GM19467 (cell line): ENCODE data around the gene ASB18.
"Not testable (repeated sequence)": the region's sequence is repeated elsewhere in the genome, so short reads cannot be mapped to it uniquely, and the experiment has no call there.

Experiments
- ATAC-seq: cut with Tn5 transposase; IDR thresholded peaks from one replicate; pipeline ENCODE4 v1.9.1; 2021; ENCODE audit warnings: mild to moderate bottlenecking, moderate library complexity; ENCODE audit not compliant: unreplicated experiment

Gene ASB18, protein sequence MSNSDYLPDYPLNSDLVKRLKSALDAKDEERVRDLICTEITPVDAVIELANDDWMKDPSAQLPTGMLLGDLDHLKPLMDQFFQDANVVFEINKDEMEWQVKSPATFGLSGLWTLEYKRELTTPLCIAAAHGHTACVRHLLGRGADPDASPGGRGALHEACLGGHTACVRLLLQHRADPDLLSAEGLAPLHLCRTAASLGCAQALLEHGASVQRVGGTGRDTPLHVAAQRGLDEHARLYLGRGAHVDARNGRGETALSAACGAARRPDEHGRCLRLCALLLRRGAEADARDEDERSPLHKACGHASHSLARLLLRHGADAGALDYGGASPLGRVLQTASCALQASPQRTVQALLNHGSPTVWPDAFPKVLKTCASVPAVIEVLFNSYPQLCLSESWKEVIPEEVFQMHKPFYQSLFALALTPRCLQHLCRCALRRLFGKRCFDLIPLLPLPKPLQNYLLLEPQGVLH

DNA sequence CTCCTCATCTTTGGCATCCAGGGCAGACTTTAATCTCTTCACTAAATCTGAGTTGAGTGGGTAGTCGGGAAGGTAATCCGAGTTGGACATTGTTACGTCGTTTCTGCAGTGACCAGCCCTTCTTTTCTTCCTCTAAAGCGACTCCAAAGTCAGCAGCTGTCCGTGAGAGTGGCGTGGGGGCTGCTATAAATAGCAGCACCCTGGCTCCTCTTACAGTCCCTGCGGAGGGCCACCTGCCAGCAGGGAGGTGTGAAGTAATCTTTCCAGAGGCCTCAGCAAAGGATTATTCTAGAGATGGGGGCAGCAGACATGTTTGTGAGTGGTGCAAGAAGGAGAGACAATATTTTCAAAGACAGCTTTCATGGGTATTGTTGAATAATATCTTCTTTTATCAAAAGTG lies at the start of gene ASB18:
TSS of gene ASB18 (minus strand) at position 151 of the 400 bp plus-strand sequence. CDS start at position 90, 61 bp downstream.
- no peak for ATAC-seq

DNA sequence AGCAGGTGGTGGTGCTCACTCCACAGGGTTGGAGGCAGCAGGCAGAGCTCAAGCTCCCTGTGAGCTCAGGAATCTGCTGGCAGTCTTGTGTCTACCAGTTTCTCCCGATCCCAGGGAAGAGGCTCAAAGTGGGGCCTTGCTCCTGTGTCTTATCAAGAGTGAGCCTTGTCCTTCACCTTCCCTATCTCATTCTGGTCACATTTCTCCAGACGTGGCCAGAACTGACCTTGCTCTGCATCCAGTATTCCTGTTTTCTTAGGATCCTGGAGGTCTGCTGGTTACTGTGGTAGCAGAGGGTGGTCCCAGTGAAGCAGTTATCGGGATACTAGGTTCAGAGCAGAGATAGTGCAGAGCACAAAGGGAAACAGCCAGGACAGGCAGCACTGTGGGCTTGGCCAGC lies 47.1 kb upstream of the ASB18 start:
- ATAC-seq, result no peak

DNA sequence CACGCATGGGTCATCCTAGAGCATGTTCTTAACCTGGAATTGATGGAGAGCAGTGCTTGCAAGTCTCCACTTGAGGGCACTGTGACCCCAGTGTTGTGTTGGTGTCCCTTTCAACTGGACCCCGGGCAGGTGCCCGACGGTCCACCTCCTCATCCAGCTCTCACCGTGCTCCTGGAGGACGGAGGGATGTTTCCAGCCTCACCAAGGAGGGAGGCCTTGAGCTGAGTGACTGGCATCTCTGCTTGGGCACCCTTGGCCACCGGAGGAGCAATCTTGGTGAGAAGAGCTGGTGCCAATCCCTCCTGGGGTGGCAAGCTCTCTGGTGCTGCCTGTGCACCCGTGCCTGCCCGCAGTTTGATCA lies 45.4 kb upstream of the ASB18 start:
- no peak for ATAC-seq

DNA sequence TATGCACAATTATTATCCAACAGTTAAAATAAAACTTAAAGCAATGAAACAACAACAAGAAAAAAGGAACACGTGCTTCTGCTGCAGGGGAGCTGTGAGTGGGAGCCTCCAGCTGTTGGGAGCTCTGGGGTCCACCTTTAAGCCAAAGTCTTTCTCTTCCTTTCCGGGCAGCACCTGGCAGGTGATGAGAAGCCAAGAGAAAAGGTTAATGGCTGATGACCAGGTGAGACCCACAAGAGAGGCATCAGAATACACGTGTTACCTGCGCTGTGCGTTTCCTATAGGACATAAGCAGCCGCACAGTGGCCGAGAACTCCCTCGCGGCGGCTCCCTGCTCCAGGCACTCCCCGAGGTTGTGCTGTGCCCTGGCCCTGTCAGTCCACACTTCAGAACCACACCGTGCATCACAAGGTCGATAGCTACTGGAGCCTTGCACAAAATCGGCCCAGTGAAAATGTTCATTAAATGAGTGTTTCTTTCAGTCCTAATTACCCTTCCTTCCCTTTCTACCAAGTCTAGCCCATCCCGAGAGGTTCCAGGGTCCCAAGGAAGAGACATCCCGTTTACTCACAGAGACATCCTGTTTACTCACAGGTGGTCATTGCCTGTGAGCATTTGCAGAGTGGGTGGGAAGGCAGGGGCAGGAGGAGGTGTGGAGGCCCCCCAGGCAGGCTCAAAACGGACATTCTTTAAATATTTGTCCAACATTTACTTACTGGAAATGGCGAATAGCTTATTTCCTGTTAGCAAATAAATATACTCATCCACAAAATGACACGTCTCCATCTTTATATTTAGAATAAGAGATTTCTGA lies 44.9 kb upstream of the ASB18 start:
- ATAC-seq, result no peak

DNA sequence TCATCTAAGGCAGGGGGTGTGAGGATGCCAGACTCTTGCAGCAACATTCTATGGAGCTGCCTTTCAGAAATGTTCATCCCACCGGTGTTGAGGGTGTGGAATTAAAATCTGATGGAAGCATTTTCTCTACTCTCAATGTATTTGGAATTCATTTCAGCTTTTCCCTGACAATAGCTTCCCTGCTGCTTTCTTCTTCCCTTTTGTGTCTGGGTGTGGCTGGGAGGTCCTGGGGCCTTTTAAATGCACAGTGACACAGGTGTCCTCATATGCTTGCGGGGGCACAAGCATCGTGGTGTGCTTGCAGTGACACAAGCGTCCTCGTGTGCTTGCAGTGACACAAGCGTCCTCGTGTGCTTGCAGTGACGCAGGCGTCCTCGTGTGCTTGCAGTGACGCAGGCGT lies 43.4 kb upstream of the ASB18 start:
- ATAC-seq, result no peak

DNA sequence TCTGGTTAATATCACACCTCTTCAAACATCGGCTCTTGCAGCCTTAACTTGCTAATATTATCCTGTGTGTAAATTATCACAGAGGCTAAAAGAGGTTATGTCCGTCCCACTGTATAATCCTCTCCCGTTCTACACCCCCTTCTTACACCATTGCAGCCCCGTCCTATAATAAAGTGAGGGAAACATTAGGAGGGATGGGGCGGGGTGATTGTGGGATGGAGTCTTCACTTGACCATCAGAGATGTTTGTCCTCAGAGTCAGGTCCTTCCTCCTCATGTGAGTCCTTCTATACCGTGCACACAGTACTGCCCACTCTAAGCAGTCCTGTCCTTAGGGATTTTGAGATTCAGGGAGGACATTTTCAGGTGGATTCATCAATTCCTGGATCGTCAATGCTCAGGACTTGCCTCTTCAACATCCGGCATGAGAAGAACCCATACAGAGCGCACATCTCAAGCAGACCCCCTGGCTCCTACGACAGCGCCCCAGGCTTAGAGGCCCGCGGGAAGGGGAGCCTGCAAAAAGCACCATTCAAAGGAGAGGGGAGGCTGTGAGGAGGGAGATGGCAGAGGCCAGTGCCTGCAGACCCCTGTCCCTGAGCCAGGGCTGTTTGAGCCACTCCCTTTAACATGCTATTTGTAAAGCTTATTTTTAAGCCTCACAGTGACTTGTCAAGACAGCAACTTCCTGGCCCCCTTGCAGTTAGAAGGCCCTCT lies 42.8 kb upstream of the ASB18 start:
- ATAC-seq, result no peak

DNA sequence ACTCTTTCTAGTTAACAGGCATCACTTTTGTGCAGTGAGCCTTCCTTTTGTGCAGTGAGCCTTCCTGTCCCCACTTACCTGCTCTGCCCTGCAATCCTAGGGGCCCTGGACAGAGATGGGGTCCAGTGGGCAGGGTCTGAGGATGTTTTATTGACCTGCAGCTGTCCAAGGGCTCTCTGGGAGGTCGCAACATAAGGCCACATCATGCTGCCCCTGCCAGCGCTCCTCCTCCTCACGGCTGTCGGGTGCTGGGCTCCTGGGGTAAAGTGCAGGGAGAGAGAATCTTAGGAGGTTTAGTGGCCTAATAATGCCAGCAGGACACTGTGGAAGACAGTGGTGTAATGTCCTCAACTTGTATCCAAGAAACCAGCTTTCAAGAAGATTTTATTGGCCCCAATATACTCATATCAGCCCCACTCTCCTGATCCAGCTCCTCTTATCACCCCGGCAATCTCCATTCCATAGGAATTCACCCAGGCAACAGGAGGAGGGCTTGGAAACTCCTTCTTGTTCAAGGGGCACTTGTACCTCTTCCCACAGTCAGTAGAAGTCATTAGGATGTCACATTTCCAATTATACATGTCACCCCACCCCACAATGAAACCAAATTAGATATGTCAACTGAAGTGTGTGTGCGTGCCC lies 41.9 kb upstream of the ASB18 start:
- no peak for ATAC-seq

DNA sequence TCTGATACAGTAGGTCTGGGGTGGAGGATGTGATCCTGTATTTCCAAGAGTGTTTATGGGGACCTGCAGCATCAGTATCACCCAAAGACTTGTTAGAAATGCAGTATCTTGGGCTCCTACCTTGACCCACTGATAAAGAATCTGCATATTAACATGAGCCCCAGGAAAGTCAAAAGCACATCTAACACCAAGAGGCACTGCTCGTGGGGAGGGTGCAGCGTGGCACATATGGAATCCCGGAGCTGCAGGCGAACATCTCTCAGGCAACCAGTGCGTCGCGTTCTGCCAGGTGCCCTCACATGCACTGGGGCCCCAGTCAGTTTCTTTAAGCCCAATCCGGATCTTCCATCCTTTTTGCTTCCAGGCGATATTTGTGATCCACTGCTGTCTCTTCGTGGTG lies 41.3 kb upstream of the ASB18 start:
- ATAC-seq, result no peak

DNA sequence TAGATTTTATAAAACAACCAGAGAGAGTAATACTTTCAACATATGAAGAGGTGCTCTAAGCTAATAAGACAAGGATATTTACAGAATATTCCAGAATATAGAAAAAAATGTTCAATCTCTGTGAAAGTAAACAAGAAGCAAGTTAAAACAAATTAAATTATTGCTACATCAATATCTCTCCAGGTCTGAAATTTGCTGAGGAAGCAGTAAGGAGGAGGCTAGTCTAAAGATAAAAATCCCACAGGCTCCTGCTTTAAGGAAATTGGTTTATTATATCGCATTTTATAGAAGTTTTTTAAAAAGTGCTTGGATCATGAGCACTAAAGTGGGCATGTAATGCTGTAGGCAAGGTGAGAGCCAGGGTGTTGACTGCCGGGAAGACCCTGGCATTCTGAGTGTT lies 39.7 kb upstream of the ASB18 start:
- ATAC-seq, result no peak

DNA sequence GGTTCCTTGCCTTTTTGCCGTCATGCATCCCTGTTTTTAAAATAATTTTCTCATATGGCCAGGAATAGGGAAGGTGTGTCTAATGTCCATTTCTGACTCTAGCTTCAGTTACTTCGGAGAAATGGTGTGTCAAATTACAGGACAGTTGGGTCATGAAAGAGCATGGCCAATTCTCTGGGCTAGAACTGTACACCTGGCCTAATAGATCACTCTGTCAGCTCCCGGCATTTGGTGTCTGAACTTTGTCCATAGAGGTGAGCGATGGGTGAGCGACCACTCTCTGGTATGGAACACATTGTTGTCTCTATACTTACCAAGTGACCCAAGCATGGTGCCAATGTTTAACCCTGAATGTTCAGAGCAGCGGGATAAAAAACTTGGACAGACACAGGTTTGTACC lies 38.3 kb upstream of the ASB18 start:
- ATAC-seq, result no peak

DNA sequence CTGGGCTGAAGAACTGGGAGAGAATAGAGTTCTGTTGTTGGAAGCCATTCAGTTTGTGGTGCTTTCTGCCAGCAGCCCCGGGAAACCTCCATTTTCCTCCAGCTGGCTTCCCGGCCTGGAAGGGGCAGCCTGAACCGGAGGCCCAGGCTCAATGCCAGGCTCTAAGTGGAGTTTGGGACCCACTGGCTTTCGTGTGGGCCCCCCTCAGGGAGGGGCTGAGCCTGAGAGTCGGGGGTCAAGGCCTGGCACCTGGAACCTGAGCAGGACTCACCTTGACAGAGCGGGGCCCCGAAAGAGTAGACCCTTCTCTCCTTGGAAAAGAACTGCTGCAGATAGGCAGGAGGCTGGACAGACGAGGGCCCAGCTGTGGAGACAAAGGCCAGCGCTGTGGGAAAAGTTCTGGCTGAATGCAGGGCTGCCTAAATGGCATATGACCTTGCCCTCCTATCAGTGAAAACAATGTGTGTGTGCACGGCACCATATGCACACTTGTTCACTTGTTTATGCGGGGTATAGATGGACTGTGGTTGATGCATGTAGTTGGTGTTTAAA lies 34.8 kb upstream of the ASB18 start:
- ATAC-seq, result no peak

DNA sequence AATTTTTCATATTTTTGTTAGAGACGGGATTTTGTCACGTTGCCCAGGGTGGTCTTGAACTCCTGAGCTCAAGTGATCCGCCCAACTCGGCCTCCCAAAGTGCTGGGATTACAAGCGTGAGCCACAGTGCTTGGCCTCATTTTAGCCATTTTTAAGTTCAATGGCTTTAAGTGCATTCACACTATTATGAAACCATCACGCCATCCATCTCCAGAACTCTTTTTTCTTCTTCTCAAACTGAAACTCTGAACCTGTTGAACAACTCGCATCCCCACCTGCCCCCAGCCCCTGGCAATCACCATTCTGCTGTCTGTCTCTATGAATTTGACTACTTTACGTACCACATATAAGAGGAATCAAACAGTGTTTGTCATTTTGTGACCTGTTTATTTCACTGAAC lies 31.3 kb upstream of the ASB18 start:
- no peak for ATAC-seq

DNA sequence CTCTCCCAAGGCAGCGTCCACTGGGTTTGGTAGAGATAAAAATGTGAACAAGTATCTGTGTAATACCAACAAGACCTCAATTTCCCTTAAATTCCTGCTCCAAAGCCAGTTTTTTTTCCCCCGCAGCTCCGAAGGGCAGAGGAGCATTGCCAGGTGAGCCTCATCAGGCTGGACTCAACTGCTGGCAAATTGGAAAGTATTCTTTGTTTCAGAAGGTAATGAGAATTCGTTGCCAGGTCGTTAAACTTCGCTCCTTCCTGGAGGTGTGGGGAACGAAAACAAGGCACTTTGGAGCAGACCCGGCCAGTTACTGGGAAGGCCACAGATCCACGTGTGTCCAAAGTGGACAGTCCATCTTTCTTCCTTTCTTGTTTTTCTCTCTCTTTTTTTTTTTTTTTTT lies 30.4 kb upstream of the ASB18 start:
- ATAC-seq, result no peak

DNA sequence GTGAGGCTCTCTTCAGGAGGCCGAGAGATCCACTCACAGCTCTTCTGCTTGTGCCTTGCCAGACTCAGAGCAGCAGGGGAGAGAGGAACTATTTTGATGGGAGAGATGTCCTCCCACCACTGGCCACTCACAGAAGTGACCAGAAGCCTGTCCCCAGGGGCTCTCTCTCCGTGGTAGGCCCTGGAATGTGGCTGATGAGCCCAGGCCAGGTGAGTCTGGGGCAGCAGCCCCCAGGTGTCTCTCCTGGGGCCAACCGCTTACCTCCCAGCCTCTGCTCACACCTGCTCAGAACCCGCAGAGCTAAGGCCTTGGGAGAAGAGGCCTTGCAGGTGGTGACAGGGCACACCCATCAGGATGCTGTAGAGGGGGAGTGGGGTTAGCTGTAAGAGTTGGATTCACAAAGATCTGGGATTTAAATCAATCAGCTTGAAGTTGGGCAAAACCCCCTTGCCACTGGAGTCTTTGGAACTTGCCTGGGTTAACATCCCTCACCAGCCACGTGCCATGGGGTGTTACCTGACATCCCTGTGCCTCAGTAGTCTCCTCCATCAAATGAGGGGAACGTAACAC lies 29.1 kb upstream of the ASB18 start:
- ATAC-seq, result no peak

DNA sequence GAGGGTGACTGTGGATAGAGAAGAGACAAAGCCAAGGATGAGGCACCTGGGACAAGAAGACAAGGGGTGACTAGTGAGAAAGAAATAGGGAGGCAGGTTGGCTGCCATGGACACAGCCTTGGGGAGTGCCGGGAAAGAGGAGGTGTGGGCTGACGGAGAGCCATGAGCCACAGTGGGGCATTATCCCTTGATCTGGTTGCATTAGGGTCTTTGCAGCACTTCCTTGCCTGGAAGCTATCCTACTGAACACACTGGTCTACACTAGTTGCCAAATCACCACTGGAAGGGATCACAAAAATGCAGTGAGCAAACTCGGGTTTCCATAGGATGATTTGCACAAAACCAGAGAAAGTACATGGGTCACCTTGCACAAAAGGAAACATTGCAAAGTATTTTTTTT lies 27.7 kb upstream of the ASB18 start:
- ATAC-seq, result no peak

DNA sequence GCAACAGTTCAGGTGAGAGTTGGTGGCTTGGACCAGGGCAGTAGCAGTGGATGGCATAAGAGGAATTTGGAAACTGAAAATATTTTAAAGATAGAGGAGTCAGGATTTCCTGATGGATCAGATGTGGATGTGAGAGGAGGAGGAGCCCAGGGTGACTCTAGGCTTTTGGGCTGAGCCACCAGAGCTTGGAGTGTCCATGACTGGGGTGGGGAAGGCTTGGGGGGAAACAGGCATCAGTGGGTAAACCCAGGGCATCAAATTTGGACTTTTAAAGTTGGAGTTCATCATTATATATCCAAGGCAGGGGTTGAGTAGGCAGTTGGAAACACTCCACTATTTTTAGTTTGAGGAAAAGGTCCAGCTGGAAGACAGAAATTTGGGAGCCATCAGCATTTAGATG lies 27.3 kb upstream of the ASB18 start:
- no peak for ATAC-seq

DNA sequence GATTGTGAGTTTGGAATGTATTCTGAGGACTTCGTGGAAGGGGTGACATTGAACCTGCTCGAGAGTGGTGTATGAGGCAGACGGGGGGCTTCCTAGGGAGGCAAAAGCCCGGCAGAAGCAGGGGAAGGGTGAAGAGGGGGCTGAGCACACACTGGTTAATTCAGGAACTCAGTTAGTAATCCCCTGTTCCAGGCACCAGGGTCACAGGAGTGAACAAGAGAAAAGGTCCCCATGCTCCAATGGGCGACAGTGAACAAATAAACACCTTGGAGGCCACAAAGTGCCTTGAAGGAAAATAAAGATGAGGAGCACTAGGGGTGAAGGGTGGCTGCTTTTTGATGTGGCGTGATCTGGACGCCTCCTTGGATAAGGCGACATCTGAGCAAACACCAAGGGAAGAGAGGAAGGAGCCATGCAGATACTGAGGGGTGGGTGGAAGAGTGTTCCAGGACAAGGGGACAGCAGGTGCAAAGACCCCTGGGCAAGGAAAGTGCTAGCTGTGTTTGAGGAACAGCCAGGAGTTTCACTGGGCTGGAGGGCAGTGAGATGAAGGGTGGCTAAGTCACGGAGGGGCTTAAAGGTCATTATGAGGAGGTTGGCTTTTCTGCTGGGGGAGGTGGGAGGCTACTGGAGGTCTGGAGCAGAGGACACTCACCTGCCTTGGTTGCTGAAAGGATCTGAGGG lies 26.7 kb upstream of the ASB18 start:
- ATAC-seq, result no peak

DNA sequence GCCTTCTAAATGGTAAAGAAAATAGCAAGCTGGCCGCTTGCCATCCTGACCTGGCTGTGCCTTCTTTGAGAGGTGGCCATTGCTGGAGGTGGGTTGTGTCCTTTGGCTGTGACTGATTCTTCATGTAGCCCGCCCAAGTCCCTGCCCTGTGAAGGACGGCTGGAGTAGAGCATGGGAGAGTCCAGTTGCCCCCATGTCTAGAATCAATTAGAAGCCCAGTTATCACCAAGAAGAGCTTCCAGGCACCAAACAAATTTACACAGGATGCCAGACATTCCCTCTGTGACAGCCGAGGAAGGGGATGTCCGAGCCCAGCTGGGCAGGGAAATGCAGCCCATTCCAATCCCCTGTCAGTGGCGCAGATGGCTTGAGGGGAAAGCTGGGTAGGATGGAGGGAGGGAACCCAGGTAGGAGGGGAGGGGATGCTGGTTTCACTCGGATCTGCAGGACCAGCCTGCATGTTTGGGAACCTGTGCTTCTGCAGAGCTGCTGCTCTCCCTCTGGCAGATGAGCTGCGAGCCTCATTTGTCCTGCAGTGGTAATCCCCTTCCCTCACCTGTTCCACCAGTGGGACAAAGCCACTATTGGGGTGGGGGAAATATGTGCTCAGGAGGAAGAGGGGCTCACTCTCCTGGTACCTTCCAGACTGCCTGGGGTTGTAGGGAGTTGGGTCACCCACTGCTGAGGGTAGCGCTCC lies 25.7 kb upstream of the ASB18 start:
- ATAC-seq, result no peak

DNA sequence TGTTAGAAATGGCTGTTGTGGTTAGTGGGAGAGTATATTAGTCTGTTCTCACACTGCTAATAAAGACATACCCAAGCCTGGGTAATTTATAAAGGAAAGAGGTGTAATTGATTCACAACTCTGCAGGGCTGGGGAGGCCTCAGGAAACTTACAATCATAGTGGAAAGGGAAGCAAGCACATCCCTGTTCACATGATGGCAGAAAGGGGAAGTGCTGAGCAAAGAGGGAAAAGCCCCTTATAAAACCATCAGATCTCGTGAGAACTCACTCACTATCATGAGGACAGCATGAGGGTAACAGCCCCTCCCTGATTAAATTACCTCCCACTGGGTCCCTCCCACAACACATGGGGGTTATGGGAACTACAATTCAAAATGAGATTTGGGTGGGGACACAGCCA lies 24.2 kb upstream of the ASB18 start:
- not testable (repeated sequence) for ATAC-seq
